OCI-LY7 (cell line): ENCODE measurements around the gene EML6.

Source experiments
- EZH2phosphoT487 ChIP-seq: fragments of 200-600 bp; sonication (generic); IDR thresholded peaks from 2 replicates; pipeline ENCODE4 v1.6.1; 2018; ENCODE audit warnings: low read depth, borderline replicate concordance, mild to moderate bottlenecking, mixed run types, antibody characterized with exemption, low read length, moderate library complexity, mixed read lengths
- TF ChIP-seq, protein P1 (sequence below): fragments of 200-600 bp; sonication (generic); conservative IDR thresholded peaks from 2 replicates; pipeline ENCODE4 v1.5.1; 2014; ENCODE audit warnings: mild to moderate bottlenecking, antibody characterized with exemption, low read length, moderate library complexity, mixed read lengths

DNA sequence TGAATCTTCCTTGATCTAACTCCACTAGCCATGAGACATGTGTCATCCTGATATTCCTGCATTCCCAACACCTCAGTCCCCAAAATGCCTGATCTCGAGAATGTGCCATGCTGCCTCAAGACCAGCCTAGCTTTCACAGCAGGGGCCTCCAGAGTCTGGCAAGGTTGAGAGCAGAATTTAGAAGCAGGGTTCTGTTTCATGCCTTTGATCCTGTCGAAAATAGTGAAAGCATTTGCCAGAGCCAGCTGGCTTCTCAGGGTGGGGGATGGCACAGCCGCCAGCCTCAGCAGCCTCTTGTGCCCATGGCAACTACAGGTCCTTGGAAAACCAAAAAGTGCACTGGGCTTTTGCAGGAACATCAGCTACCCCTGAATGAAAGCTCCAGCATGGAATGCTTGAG, 183.3 kb downstream of the EML6 start:
- TF ChIP-seq, protein P1, sequence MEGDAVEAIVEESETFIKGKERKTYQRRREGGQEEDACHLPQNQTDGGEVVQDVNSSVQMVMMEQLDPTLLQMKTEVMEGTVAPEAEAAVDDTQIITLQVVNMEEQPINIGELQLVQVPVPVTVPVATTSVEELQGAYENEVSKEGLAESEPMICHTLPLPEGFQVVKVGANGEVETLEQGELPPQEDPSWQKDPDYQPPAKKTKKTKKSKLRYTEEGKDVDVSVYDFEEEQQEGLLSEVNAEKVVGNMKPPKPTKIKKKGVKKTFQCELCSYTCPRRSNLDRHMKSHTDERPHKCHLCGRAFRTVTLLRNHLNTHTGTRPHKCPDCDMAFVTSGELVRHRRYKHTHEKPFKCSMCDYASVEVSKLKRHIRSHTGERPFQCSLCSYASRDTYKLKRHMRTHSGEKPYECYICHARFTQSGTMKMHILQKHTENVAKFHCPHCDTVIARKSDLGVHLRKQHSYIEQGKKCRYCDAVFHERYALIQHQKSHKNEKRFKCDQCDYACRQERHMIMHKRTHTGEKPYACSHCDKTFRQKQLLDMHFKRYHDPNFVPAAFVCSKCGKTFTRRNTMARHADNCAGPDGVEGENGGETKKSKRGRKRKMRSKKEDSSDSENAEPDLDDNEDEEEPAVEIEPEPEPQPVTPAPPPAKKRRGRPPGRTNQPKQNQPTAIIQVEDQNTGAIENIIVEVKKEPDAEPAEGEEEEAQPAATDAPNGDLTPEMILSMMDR = no peak
- no peak for TF ChIP-seq EZH2phosphoT487
